GM06990 (cell line): Measurements from ENCODE around the gene COL27A1.

Experiments
- DNase-seq: peaks from one replicate; pipeline ENCODE4 v3.0.0-alpha.2; 2011; ENCODE audit not compliant: insufficient read length; ENCODE audit errors: extremely low read depth
- H3K27me3 ChIP-seq: replicated peaks from 2 replicates; pipeline ENCODE4 v1.6.0; 2011; ENCODE audit warnings: low read length; ENCODE audit not compliant: control insufficient read depth, insufficient read depth
- H3K36me3 ChIP-seq: 2 replicates; pipeline ENCODE4 v1.5.1; 2011; ENCODE audit warnings: low read length; ENCODE audit not compliant: control insufficient read depth, insufficient read depth
- H3K4me3 ChIP-seq: replicated peaks from 2 replicates; pipeline ENCODE4 v1.5.1; 2011; ENCODE audit warnings: low read depth, mild to moderate bottlenecking, control low read depth, low read length
- CTCF ChIP-seq: IDR thresholded peaks from 2 replicates; pipeline ENCODE4 v1.5.1; 2011; ENCODE audit warnings: low read length, control low read depth, mild to moderate bottlenecking, inconsistent platforms; ENCODE audit not compliant: insufficient read depth, poor library complexity, severe bottlenecking

Gene COL27A1

DNA sequence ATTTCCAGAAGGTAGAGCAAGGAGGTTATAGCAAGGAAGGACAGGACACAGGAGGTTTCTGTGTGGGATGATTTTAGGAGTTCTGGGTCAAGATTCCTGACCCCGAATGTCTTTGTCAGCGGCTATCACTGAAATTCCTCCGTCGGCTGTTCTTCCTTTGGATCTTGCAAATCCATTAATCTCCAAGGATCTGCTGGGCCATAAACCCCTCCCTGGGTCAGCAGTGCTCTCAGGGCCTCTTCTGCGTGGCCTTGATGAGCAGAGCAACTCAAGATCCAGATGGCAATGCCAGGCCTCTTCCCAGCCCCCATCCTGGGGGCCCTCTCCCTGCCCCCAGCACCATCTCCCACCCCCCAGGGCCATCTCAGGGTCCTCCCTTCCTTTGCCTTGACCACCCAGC lies 16.3 kb upstream of the COL27A1 start:
- no peaks in the 10 kb centered on the region; the same call in 1 of the 2 replicates for H3K27me3 ChIP-seq
- no peak overlapping the region for H3K4me3 ChIP-seq
- TF ChIP-seq CTCF: no peak
- no peaks in the 10 kb centered on the region for H3K36me3 ChIP-seq
- DNase-seq: no peak

DNA sequence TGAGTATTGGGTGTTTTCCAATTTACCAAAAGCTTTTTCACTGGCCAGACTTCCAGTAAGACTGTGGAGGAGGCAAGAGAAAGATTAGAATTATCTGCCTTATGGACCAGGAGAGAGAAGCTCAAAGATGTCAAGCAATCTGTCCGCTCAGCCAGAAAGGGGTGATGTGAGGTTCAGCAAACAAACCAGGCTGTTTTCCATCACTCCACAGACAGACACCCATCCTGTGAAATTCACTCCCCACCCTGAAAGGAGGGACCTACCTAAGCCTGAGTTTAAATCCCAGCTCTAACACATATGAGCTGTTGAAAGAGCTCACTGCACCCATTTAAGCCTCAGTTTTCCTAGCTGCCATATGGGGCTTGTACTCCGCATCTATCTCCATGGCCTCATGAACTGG lies 14.9 kb upstream of the COL27A1 start:
- no peak for TF ChIP-seq CTCF
- Histone ChIP-seq H3K4me3 (no peak overlapping the region), H3K36me3 (no peaks in the 10 kb centered on the region), H3K27me3 (no peaks in the 10 kb centered on the region; the same call in none of the 2 replicates)
- no peak for DNase-seq

DNA sequence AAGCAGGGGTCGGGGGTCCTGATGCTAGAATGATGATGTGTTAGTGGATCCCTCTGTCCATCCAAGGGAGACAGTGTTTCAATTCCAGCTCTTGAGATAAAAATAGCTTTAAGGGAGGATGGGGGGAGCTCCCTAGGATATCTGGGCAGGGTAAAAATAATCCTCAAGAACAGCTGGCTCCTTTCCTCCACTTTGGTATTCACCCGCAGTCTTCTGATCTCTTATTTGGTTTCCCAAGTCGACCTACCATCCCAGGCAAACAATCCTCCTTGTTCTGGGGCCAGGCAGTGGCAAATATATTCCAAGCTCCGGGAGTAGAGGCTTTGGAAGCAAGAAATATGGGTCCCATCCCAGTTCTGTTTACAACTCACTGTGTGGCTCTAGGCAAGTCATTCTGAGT lies 14.5 kb upstream of the COL27A1 start:
- H3K4me3 ChIP-seq: no peak overlapping the region
- no peak for TF ChIP-seq CTCF
- H3K27me3 ChIP-seq: no peaks in the 10 kb centered on the region; the same call in none of the 2 replicates
- no peak for DNase-seq
- no peaks in the 10 kb centered on the region for H3K36me3 ChIP-seq

DNA sequence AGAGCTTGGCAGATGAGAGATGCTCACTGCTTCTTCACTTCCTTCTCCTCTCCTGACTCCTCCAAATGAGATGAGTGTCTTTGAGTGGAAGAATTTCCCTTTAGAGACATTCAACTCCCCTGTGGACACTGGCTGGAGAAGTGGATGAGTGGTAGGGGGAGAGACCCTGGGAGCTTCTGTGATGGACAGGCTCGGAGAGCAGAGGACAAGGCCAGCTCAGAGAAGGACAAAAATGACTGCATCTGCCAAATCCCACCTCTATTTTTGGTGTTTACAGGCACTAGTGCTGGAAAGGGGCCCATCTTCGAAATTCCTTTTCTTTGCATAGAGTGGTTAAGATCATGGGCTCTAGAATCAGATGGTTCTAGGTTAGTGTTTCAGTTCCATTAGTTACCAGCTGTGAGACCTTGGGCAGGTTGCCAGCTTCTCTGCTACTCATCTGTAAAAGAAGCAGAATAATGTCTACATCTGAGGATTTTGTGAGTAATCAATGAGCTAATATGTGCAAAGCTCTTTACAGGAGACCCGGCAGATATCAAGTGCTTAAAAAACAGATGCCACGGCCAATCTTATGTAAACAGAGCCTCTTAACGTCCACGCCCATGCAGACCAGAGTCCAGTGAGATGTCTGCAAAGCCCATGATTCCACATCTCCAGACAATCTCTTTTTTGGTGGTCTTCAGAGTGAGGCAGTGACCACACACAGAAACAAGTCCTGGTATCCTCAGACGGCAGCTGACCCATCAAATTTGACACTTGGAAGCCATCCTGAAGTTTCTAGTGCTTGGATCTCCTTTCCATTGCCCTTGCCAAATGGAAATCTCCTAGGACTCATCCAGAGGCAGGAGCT lies 13.6 kb upstream of the COL27A1 start:
- TF ChIP-seq CTCF: no peak
- H3K36me3 ChIP-seq: no peaks in the 10 kb centered on the region
- no peaks in the 10 kb centered on the region; the same call in none of the 2 replicates for H3K27me3 ChIP-seq
- no peak overlapping the region for H3K4me3 ChIP-seq
- DNase-seq: no peak

- DNase-seq: no peak
- H3K36me3 ChIP-seq: no peaks in the 10 kb centered on the region
- H3K27me3 ChIP-seq: no peaks in the 10 kb centered on the region; the same call in 1 of the 2 replicates
- no peak for TF ChIP-seq CTCF
- no peak overlapping the region for H3K4me3 ChIP-seq
Measured at GRCh38 chr9:114143234-114143633, 12.1 kb upstream of the COL27A1 start.
